ENCODE measurements around the gene ARHGAP8.

The ARHGAP8 gene

DNA sequence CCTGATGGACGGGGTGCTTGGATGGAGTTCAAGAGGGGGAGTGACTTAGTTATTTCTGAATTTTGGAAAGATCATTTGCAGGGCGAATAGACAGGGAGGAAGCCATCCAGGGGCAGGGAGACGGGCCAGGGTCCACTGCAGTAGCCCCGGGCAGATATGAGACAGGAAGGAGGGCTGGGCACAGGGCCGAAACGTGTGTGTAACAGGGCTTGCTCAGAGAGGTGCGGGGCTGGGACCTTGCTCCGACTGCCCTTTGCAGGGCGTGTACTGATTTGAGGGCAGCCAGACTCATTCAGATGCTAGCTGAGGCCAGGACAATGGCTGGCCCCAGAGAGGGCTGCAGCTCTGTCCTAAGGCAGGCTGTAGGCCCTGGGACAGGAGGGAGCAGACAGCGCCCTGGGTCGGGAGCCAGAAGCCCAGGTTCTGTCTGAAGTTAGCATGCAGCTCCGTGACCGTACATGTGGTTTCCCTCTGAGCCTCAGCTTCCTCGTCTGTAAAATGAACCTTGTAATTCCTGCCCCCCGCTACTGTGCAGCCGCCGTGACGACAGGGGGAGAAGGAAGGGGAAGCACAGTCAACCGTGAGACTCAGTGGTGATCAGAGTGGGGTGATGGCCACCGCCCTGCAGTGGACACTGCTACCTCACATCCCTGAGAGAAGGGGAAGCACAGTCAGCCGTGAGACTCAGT is 154.0 kb downstream of the ARHGAP8 start:
- no peak overlapping the region for H3K4me3 ChIP-seq (ENCODE audit: low read depth, low read length)
- in situ Hi-C loops (cut with HindIII; ENCODE audit: low sequenced_read_pairs): no loop called here
- TF ChIP-seq, protein P1, sequence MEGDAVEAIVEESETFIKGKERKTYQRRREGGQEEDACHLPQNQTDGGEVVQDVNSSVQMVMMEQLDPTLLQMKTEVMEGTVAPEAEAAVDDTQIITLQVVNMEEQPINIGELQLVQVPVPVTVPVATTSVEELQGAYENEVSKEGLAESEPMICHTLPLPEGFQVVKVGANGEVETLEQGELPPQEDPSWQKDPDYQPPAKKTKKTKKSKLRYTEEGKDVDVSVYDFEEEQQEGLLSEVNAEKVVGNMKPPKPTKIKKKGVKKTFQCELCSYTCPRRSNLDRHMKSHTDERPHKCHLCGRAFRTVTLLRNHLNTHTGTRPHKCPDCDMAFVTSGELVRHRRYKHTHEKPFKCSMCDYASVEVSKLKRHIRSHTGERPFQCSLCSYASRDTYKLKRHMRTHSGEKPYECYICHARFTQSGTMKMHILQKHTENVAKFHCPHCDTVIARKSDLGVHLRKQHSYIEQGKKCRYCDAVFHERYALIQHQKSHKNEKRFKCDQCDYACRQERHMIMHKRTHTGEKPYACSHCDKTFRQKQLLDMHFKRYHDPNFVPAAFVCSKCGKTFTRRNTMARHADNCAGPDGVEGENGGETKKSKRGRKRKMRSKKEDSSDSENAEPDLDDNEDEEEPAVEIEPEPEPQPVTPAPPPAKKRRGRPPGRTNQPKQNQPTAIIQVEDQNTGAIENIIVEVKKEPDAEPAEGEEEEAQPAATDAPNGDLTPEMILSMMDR (IDR thresholded peaks at IDR 0.05; ENCODE audit: low read depth, low read length): no peak
- no peak for DNase-seq (ENCODE audit: low read depth, low spot score)

DNA sequence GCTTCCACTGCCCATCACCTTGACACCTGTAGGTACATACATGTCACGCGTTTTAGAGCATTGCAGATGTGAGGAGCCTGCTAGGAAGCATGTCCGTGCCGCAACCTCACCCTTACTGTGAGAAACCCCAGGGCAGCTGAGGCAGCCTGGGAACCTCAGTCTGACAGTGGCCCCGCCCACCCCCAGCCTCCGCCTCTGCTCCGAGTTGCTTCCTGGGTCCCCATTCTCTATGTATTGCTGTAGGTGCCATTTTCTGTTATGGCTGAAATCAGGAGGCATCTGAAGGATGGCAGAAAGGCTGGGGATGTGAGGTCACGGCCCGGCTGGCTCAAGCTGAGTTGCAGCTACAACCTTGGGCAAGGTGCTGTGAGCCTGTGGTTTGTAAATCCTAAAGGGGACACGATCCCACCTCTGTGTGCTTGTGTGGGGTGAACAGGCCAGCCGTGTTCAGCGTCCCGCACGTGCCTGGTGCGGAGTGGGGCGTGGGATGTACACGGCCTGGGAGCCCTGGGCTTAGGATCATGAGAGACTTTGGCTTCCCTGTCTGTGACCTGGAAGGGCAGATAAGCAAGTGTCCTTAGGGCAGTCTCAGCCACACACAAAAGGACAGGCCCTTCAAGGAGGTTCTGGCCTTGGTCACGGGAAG is 154.7 kb downstream of the ARHGAP8 start:
- in situ Hi-C loops (cut with HindIII; ENCODE audit: low sequenced_read_pairs): no loop called here
- TF ChIP-seq, protein P1 (IDR thresholded peaks at IDR 0.05; ENCODE audit: low read depth, low read length): no peak
- H3K4me3 ChIP-seq (ENCODE audit: low read depth, low read length): no peak overlapping the region
- no peak for DNase-seq (ENCODE audit: low read depth, low spot score)

DNA sequence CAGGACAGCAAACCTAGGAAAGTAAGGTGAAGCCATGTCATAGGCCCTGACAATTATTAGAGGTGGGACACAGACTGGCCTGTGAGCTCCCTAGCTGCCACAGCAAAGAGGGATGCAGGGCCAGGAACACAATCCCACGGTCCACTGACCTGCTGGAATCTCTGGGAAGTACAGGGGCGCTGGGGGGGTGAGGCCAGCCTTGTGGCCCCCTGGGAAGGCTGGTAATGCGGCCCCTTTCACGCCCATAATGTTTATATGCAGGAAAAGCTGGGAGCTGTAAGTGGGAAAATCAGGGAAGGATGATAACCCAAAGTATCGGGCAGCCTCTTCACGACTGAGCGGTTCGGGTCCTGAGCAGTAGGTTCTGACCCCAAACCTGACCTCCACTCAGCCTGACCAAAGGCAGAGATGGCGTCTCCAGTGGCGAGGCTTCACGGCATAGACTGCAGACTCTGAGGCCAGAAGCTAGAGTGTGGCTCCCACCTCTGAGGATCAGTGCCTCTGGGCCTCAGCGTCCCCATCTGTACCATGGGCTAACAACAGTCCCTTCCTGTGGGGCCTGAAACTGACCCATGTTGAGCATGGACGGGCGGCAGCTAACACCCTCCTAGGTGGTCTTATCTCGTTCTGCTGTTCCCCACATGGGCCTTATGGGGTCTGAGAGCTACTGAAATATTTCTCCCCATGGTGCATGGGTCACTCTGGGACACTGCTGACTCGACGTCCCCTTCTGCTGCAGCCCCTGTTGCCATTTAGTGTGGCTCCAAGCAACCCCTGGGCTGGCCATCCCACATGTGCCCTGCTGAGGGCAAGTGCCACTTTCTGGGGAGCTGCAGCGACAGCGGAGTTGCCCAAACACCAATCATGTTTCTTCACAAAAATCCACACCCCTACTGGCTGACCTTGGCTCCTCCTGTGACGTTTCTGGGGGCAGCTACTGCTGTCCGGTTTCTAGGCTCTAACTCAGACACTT is 155.7 kb downstream of the ARHGAP8 start:
- TF ChIP-seq, protein P1 (IDR thresholded peaks at IDR 0.05; ENCODE audit: low read depth, low read length): no peak
- H3K4me3 ChIP-seq (ENCODE audit: low read depth, low read length): no peak overlapping the region
- in situ Hi-C loops (cut with HindIII; ENCODE audit: low sequenced_read_pairs): no loop called here
- no peak for DNase-seq (ENCODE audit: low read depth, low spot score)

DNA sequence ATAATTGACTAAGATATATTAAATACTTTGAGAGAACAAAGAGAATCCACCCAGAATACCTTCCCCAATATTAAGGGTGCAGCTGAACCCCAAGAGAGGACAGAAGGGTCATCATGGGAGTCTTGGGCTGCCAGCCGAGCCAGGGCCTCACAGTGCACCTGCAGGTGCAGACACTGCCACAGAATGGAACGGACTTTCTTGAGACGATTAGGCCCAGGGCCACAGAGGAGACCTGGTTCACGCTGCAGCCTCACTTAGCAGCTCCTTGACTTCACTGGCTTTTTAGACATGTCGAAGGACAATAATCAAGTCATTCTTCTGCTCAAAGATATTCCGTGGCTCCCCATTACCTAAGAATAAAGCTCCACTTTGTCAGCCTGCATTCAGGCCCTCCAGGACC is 156.9 kb downstream of the ARHGAP8 start:
- no peak for DNase-seq (ENCODE audit: low read depth, low spot score)
- H3K4me3 ChIP-seq (ENCODE audit: low read depth, low read length): no peak overlapping the region
- TF ChIP-seq, protein P1 (IDR thresholded peaks at IDR 0.05; ENCODE audit: low read depth, low read length): no peak
- in situ Hi-C loops (cut with HindIII; ENCODE audit: low sequenced_read_pairs): no loop called here

All from astrocyte of the spinal cord (primary cell).